Endodermal cell (in vitro differentiated cells): ENCODE data around the gene FOXK2. TPM values are rescaled to one million over a fixed set of nuclear protein-coding genes. Genes with fewer than 3 reads are reported as not detected.
"Not testable (repeated sequence)": the region's sequence is repeated elsewhere in the genome, so short reads cannot be mapped to it uniquely, and the experiment has no call there.

Source experiments
- DNase-seq: peaks from one replicate; pipeline ENCODE4 v3.0.0-alpha.2; 2017
- H3K27ac ChIP-seq: 2 replicates; pipeline ENCODE4 v1.5.1; 2013; ENCODE audit warnings: mild to moderate bottlenecking, low read depth, low read length, moderate library complexity
- H3K27me3 ChIP-seq: 2 replicates; pipeline ENCODE4 v1.6.1; 2013; ENCODE audit warnings: mild to moderate bottlenecking, low read length, moderate library complexity; ENCODE audit not compliant: insufficient read depth, control insufficient read depth, poor library complexity, severe bottlenecking
- H3K36me3 ChIP-seq: 2 replicates; pipeline ENCODE4 v1.7.0; 2013; ENCODE audit warnings: mild to moderate bottlenecking, low read length, moderate library complexity; ENCODE audit not compliant: control insufficient read depth, insufficient read depth
- H3K4me1 ChIP-seq: one replicate; pipeline ENCODE4 v1.7.0; 2013; ENCODE audit warnings: low read length; ENCODE audit not compliant: control insufficient read depth, insufficient read depth
- H3K4me3 ChIP-seq: 2 replicates; pipeline ENCODE4 v1.5.1; 2013; ENCODE audit warnings: mild to moderate bottlenecking, low read length, moderate library complexity
- H3K9ac ChIP-seq: 2 replicates; pipeline ENCODE4 v1.6.1; 2013; ENCODE audit warnings: mild to moderate bottlenecking, low read length, moderate library complexity; ENCODE audit not compliant: poor library complexity, severe bottlenecking; ENCODE audit errors: extremely low read depth
- H3K9me3 ChIP-seq: 2 replicates; pipeline ENCODE4 v1.6.1; 2013; ENCODE audit warnings: mild to moderate bottlenecking, low read length, moderate library complexity; ENCODE audit not compliant: control insufficient read depth
- H3K27ac Mint-ChIP-seq: 2 replicates; pipeline ENCODE4 v1.8.0; 2020; ENCODE audit warnings: mixed read lengths
- H3K27me3 Mint-ChIP-seq: 2 replicates; pipeline ENCODE4 v1.8.0; 2021; ENCODE audit warnings: mild to moderate bottlenecking, mixed read lengths; ENCODE audit not compliant: insufficient read depth
- H3K36me3 Mint-ChIP-seq: 2 replicates; pipeline ENCODE4 v1.8.0; 2020; ENCODE audit warnings: low read depth, mixed read lengths
- H3K4me1 Mint-ChIP-seq: 2 replicates; pipeline ENCODE4 v1.8.0; 2020; ENCODE audit warnings: mixed read lengths
- H3K4me3 Mint-ChIP-seq: 2 replicates; pipeline ENCODE4 v1.8.0; 2020; ENCODE audit warnings: mild to moderate bottlenecking, moderate library complexity, mixed read lengths
- H3K9me3 Mint-ChIP-seq: 2 replicates; pipeline ENCODE4 v1.8.0; 2020; ENCODE audit warnings: mild to moderate bottlenecking, mixed read lengths
- CTCF ChIP-seq: fragments of 200-600 bp; sonication (generic); conservative IDR thresholded peaks from 2 replicates; pipeline ENCODE4 v1.5.0; 2021; ENCODE audit warnings: antibody characterized with exemption, mild to moderate bottlenecking
- WGBS, 2 experiments: methylation state at CpG; one replicate each; pipeline versions ENCODE4 v1.1.5 to v1.1.7; 2013; ENCODE audit warnings: missing lambda C conversion rate in 2 of 2, mixed read lengths in 1 of 2; ENCODE audit not compliant: insufficient coverage in 1 of 2, insufficient read length in 1 of 2; 5-methylcytosine and 5-hydroxymethylcytosine counted together
- total RNA-seq, 2 donors: library from RNA; stranded (reverse); fragmentation: NEBNext Ultra II Directional in 1 of 2; extraction: Animal tissue kit (Norgen Biotek cat#: 25700) in 1 of 2; gene quantifications; 2 replicates in 1 of 2; 3 replicates in 1 of 2; pipeline ENCODE4 v1.2.1, GENCODE V29; 2021

The FOXK2 gene
- total RNA-seq, 2 donors from 2014 or later: 67.2 to 68.1 TPM

GRCh38 chr17:82577300-82577699, 57.8 kb downstream of the FOXK2 start:
- Histone ChIP-seq H3K36me3 (peaks cover 64% of the 10 kb centered on the region), H3K27me3 (no peaks in the 10 kb centered on the region), H3K9ac (no peak overlapping the region), H3K4me1 (no peaks in the 10 kb centered on the region), H3K4me3 (no peak overlapping the region), H3K27ac (no peak overlapping the region), H3K9me3 (no peaks in the 10 kb centered on the region)
- peaks cover 58% of the 10 kb centered on the region for H3K36me3 Mint-ChIP-seq
- H3K9me3 Mint-ChIP-seq: no peaks in the 10 kb centered on the region
- 96 to 100% methylated on average over 6 to 18 of the region's 18 CpGs for WGBS, 2 experiments
- no peaks in the 10 kb centered on the region for H3K27me3 Mint-ChIP-seq
- H3K27ac Mint-ChIP-seq: no peak overlapping the region
- no peak for DNase-seq
- H3K4me1 Mint-ChIP-seq: peaks cover 2% of the 10 kb centered on the region
- H3K4me3 Mint-ChIP-seq: no peak overlapping the region
- TF ChIP-seq CTCF: no peak

- not testable (repeated sequence) for H3K4me3 ChIP-seq, DNase-seq, H3K27me3 ChIP-seq, H3K4me1 ChIP-seq, H3K27me3 Mint-ChIP-seq, H3K9me3 Mint-ChIP-seq, H3K4me1 Mint-ChIP-seq, H3K27ac ChIP-seq, H3K9me3 ChIP-seq, H3K4me3 Mint-ChIP-seq, H3K27ac Mint-ChIP-seq, H3K9ac ChIP-seq
- WGBS, 2 experiments: 98 to 100% methylated on average over 2 to 4 of the region's 4 CpGs
- H3K36me3 Mint-ChIP-seq: peaks cover 61% of the 10 kb centered on the region
- H3K36me3 ChIP-seq: peaks cover 66% of the 10 kb centered on the region
Measured at GRCh38 chr17:82579969-82580368, 60.4 kb downstream of the FOXK2 start.

- TF ChIP-seq CTCF: no peak
- H3K4me3 ChIP-seq: no peak overlapping the region
- peak overlapping the region; percentile 61 for H3K27ac Mint-ChIP-seq
Measured at GRCh38 chr17:82582213-82582612, 62.7 kb downstream of the FOXK2 start.

GRCh38 chr17:82582709-82583108, 63.2 kb downstream of the FOXK2 start:
- H3K4me3 Mint-ChIP-seq: no peak overlapping the region
- H3K9ac ChIP-seq: no peak overlapping the region
- no peaks in the 10 kb centered on the region for H3K4me1 ChIP-seq
- H3K4me3 ChIP-seq: no peak overlapping the region
- H3K9me3 Mint-ChIP-seq: no peaks in the 10 kb centered on the region
- H3K36me3 Mint-ChIP-seq: peaks cover 66% of the 10 kb centered on the region
- H3K4me1 Mint-ChIP-seq: no peaks in the 10 kb centered on the region
- no peak overlapping the region for H3K27ac Mint-ChIP-seq
- no peak overlapping the region for H3K27ac ChIP-seq
- no peaks in the 10 kb centered on the region for H3K27me3 ChIP-seq
- TF ChIP-seq CTCF: no peak
- H3K36me3 ChIP-seq: peaks cover 63% of the 10 kb centered on the region
- WGBS, 2 experiments: 97 to 100% methylated on average over 7 to 11 of the region's 11 CpGs
- H3K9me3 ChIP-seq: no peaks in the 10 kb centered on the region
- DNase-seq: no peak
- no peaks in the 10 kb centered on the region for H3K27me3 Mint-ChIP-seq

More at GRCh38 chr17:82582213-82582612, 62.7 kb downstream of the FOXK2 start:
- no peaks in the 10 kb centered on the region for H3K4me1 ChIP-seq
- DNase-seq: no peak
- H3K27me3 ChIP-seq: no peaks in the 10 kb centered on the region
- H3K9me3 ChIP-seq: no peaks in the 10 kb centered on the region
- Mint-ChIP-seq H3K4me1 (no peaks in the 10 kb centered on the region), H3K36me3 (peaks cover 61% of the 10 kb centered on the region), H3K27me3 (no peaks in the 10 kb centered on the region), H3K4me3 (no peak overlapping the region), H3K9me3 (no peaks in the 10 kb centered on the region)
- H3K9ac ChIP-seq: no peak overlapping the region
- peaks cover 65% of the 10 kb centered on the region for H3K36me3 ChIP-seq
- 93 to 98% methylated on average over 8 of the region's 8 CpGs for WGBS, 2 experiments
- H3K27ac ChIP-seq: no peak overlapping the region
